NCI-H1048 (cell line): ENCODE results near the gene KRTAP4-11.
"Not testable (repeated sequence)": the region's sequence is repeated elsewhere in the genome, so short reads cannot be mapped to it uniquely, and the experiment has no call there.

Experiments used
- DNase-seq: peaks from one replicate; lab custom pipeline; 2025; lab: John Stamatoyannopoulos, UW

KRTAP4-11 gene

DNA sequence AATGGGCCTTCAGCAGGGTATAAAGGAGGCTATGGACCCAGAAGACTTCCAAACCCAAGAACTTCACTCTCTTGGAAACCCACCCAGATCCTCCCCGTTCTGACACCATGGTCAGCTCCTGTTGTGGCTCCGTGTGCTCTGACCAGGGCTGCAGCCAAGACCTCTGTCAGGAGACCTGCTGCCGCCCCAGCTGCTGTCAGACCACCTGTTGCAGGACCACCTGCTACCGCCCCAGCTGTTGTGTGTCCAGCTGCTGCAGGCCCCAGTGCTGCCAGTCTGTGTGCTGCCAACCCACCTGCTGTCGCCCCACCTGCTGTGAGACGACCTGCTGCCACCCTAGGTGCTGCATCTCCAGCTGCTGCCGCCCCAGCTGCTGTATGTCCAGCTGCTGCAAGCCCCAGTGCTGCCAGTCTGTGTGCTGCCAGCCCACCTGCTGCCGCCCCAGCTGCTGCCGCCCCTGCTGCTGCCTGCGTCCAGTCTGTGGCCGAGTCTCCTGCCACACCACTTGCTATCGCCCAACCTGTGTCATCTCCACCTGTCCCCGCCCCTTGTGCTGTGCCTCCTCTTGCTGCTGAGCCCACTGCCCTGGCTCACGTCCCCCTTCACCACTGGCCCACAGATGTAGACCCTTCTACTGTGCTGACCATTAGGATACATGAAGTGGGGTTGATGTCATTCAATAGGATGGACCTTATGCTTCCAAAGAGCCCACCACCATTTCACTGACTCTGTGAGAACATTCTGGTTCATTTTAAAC lies 33.9 kb downstream of the KRTAP4-11 start, which contains the start of gene KRTAP4-7:
TSS of gene KRTAP4-7 (plus strand) at position 51 of the 757 bp plus-strand sequence. CDS start at position 108, 57 bp downstream.
- not testable (repeated sequence) for DNase-seq

DNA sequence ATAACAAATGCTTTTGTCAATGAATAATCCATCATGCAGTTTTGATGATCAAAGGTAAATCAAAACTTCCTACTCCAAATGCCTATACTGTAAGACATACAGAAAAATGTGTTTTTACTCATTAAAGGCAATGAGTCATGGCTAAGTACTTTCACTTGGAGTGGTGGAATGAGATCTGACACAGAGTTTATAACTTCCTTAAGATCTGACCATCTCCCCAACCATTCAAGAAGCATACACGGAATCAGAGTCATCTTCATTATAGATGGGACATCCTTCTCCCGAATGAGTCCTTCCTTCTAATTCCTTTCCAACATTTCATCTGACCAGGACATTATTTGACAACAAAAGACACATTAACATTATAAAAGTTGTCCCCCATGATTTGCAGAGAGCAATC lies 34.7 kb downstream of the KRTAP4-11 start:
- not testable (repeated sequence) for DNase-seq

DNA sequence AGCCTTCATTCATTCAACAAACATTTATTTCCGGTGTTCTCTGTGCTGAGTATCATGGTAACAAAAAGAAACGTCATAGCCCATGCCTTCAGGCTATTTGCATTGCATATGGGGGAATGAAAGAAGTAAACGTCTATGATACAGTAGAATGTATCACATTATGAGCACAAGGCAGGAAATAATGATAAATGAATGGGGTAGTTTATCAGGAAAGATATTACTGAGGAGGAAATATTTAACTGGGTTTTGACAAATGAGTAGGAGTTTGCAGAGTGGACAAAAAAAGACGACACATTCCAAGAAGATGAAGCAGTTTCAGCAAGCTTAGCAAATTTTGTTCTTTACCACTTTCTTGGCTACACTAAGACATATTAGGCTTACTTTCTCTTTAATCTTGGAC lies 35.5 kb downstream of the KRTAP4-11 start:
- no peak for DNase-seq

DNA sequence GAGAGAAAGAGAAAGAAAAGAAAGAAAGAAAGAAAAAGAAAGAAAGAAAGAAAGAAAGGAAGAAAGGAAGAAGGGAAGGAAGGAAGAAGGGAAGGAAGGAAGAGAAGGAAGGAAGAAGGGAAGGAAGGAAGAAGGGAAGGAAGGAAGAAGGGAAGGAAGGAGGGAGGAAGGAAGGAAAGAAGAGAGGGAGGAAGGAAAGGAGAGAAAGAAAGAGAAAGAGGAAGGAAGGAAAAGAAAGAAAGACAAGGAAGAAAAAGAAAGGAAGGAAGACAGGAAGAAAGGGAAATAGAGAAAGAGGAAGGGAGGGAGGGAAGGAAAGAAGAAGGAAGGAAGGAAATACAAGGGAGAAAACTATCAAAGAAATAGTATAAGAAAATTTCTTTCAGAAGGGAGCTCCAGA lies 41.4 kb downstream of the KRTAP4-11 start:
- no peak for DNase-seq

DNA sequence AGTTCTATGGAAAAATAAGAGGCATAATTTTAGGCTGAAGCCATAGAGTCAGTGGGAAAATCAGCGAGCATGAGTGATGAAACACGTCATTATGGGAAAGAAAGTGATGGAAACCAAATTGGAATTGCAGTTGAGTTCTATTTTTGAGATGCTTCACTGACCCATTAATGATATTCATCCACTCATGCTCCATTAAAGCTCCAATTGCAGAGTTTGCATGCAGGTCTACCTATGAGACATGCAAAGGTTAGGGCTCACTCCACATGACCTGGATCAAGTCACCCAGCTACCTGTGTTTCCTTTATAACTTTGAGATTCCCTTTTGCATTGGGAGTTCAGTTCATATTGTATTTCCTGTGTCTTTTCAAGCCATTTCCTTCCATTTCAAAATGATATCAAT lies 44.5 kb downstream of the KRTAP4-11 start:
- DNase-seq: no peak

DNA sequence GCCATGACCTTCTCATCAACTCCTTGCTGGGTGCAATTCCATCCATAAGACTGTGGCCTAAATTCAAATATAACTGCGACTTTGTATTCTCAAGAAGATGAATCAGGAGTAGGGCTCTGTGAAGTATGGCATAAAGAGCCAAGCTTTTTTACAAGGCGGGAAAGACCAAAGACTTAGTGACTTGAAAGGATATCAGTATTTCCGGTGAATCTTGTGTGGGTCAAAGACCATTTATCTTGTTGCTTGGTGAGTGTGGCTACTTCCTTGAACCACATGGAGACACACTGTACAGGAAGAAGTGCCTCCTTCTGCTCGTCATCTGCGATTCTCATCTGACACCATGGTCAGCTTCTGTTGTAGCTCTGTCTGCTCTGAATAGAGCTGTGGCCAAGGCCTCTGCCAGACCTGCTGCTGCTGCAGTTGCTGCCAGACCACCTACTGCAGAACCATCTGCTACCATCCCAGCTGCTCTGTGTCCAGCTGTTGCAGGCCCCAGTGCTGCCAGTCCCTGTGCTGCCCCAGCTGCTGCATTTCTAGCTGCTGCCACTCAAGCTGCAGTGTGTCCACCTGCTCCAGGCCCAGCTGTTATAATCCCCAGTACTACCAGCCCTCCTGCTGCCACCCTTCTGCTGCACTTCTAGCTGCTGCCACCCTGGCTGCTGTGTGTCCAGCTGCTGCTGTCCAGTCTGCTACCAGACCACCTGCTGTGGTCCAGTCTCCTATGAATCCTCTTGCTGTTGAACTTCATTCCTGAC lies 46.4 kb downstream of the KRTAP4-11 start:
- DNase-seq: no peak

DNA sequence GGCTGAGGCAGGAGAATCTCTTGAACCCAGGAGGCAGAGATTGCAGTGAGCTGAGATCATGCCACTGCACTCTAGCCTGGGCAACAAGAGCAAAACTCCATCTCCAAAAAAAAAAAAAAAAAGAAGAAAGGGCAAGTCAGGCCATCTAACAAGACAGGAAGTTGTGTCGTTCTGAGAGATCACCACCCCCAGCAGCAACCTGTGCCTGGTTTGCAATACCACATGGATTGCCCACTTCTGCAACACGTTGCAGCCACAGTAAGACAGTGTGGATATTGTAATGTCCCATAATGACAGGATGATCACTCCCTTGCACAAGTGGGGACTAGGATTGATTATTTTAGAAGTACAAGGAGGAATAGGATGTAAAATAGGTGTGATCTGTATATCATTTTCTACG lies 49.1 kb downstream of the KRTAP4-11 start:
- no peak for DNase-seq

DNA sequence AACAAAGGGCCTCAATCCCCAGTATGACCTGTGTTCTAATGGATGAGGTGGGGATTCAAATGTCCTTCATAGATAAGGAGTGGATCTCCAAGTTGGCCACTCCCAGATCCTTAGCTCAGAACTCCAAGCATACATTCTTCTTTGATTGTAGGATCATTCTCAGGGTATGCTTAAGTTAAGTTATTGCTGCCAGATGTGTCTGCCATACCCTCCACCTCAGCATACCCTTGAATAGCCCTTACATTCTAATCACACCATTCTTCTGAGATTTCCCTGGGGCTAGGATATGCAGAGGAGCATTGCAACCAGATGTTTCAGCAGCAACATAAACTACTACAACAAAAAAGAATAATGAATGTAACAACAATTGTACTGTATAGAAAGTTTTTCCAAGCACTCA lies 50.9 kb downstream of the KRTAP4-11 start:
- DNase-seq: no peak
